HCT116 (cell line): Measurements from ENCODE around the gene TMEM117. TPM values are rescaled to one million over a fixed set of nuclear protein-coding genes. Genes with fewer than 3 reads are reported as not detected.

Experiments used
- ATAC-seq: fragments of 200-7000 bp; cut with Tn5 transposase; 2 replicates; pipeline ENCODE4 v1.9.1; 2020; ENCODE audit warnings: mild to moderate bottlenecking, moderate library complexity
- BruUV-seq: library from RNA; stranded (reverse); fragments of 400-500 nt; replicated peaks from 2 replicates; lab custom pipeline; 2021; lab: Mats Ljungman, UMichigan
- CTCF ChIA-PET: fragments of 300-600 bp; sonication (Branson Sonifier 250); formaldehyde crosslinking; loops from one replicate; lab custom pipeline; 2021; ENCODE audit warnings: antibody characterized with exemption; lab: Charles Lee
- POLR2A ChIA-PET: fragments of 300-600, 350-600 bp; sonication (Branson Sonifier 250); formaldehyde crosslinking; loops from one replicate; lab custom pipeline; 2021; ENCODE audit warnings: antibody characterized with exemption; lab: Charles Lee
- RAD21 ChIA-PET, 2 experiments: fragments of 300-600 bp; sonication (Branson Sonifier 250); formaldehyde crosslinking; loops; one replicate each; lab custom pipeline; 2023; ENCODE audit warnings: low total read pairs in 2 of 2; ENCODE audit not compliant: uncharacterized antibody in 2 of 2, unreplicated experiment in 2 of 2, low non-redundant PET in 1 of 2; lab: Charles Lee
- DNase-seq: peaks from one replicate; pipeline ENCODE4 v3.0.0-alpha.2; 2010; ENCODE audit warnings: low read depth, low spot score
- H2AFZ ChIP-seq: fragments of 200-600 bp; shearing (Covaris generic), sonication (generic); 2 replicates; pipeline ENCODE4 v1.6.1; 2017; ENCODE audit warnings: low read depth, mixed run types, mixed read lengths, antibody characterized with exemption, low read length; ENCODE audit not compliant: poor library complexity, severe bottlenecking
- H3K27ac ChIP-seq: 2 replicates; pipeline ENCODE4 v1.5.1; 2012; ENCODE audit warnings: low read depth, low read length
- H3K27me3 ChIP-seq: fragments of 200-600 bp; sonication (generic); 2 replicates; pipeline ENCODE4 v1.6.1; 2016; ENCODE audit warnings: mixed run types, low read length, mixed read lengths; ENCODE audit not compliant: insufficient read depth
- H3K36me3 ChIP-seq, 2 experiments: fragments of 200-500 bp in 1 of 2; fragments of 200-600 bp in 1 of 2; sonication (Bioruptor generic) in 1 of 2; sonication (generic) in 1 of 2; 2 replicates each; pipeline versions ENCODE4 v1.5.1 to v1.6.1; 2014 to 2016; ENCODE audit warnings: low read length in 2 of 2, inconsistent platforms in 1 of 2, mixed read lengths in 1 of 2, mixed run types in 1 of 2; ENCODE audit not compliant: insufficient read depth in 2 of 2, control insufficient read depth in 1 of 2
- H3K4me1 ChIP-seq, 2 experiments: fragments of 200-600 bp in 1 of 2; sonication (generic) in 1 of 2; 2 replicates each; pipeline versions ENCODE4 v1.5.1 to v1.6.1; 2012 to 2017; ENCODE audit warnings: low read length in 2 of 2, inconsistent platforms in 1 of 2, mild to moderate bottlenecking in 1 of 2, mixed read lengths in 1 of 2, mixed run types in 1 of 2, moderate library complexity in 1 of 2; ENCODE audit not compliant: insufficient read depth in 2 of 2, control insufficient read depth in 1 of 2
- H3K4me2 ChIP-seq: fragments of 200-600 bp; sonication (generic); 2 replicates; pipeline ENCODE4 v1.6.1; 2017; ENCODE audit warnings: mixed run types, low read length, mixed read lengths
- H3K4me3 ChIP-seq, 2 experiments: fragments of 200-600 bp in 1 of 2; sonication (generic) in 1 of 2; replicated peaks in 1 of 2; 2 replicates each; pipeline ENCODE4 v1.5.1; 2011 to 2016; ENCODE audit warnings: low read length in 2 of 2, control low read depth in 1 of 2, low read depth in 1 of 2, mild to moderate bottlenecking in 1 of 2, mixed read lengths in 1 of 2, mixed run types in 1 of 2
- H3K79me2 ChIP-seq: fragments of 200-600 bp; sonication (generic); 2 replicates; pipeline ENCODE4 v1.6.1; 2017; ENCODE audit warnings: mild to moderate bottlenecking, mixed run types, low read length, moderate library complexity, mixed read lengths; ENCODE audit not compliant: insufficient read depth
- H3K9ac ChIP-seq: fragments of 200-600 bp; sonication (generic); 2 replicates; pipeline ENCODE4 v1.6.1; 2016; ENCODE audit warnings: low read length, mixed read lengths
- H3K9me2 ChIP-seq: fragments of 200-600 bp; sonication (generic), shearing (Covaris generic); 2 replicates; pipeline ENCODE4 v1.6.1; 2017; ENCODE audit warnings: mixed run types, mild to moderate bottlenecking, moderate library complexity; ENCODE audit not compliant: insufficient read depth
- H3K9me3 ChIP-seq, 2 experiments: fragments of 200-500 bp in 1 of 2; fragments of 200-600 bp in 1 of 2; sonication (Bioruptor generic) in 1 of 2; sonication (generic) in 1 of 2; 2 replicates each; pipeline ENCODE4 v1.6.1; 2014 to 2017; ENCODE audit warnings: low read length in 2 of 2, mixed read lengths in 2 of 2, inconsistent platforms in 1 of 2, low read depth in 1 of 2, mild to moderate bottlenecking in 1 of 2, mixed run types in 1 of 2, moderate library complexity in 1 of 2; ENCODE audit not compliant: control insufficient read depth in 1 of 2, insufficient read depth in 1 of 2
- H4K20me1 ChIP-seq: fragments of 200-600 bp; sonication (generic), shearing (Covaris generic); 2 replicates; pipeline ENCODE4 v1.6.1; 2017; ENCODE audit warnings: mixed run types, mild to moderate bottlenecking, moderate library complexity; ENCODE audit not compliant: insufficient read depth
- CEBPB ChIP-seq: IDR thresholded peaks from 2 replicates; pipeline ENCODE4 v1.6.1; 2012; ENCODE audit warnings: low read depth
- EGR1 ChIP-seq: IDR thresholded peaks from 2 replicates; pipeline ENCODE4 v1.6.1; 2012; ENCODE audit warnings: low read depth
- JUND ChIP-seq: IDR thresholded peaks from 2 replicates; pipeline ENCODE4 v1.6.1; 2012
- POLR2A ChIP-seq: IDR thresholded peaks from 2 replicates; pipeline ENCODE4 v1.7.0; 2011; ENCODE audit warnings: borderline replicate concordance; ENCODE audit not compliant: insufficient read depth, insufficient read length; ENCODE audit errors: extremely low read depth
- POLR2AphosphoS5 ChIP-seq: IDR thresholded peaks from 2 replicates; pipeline ENCODE4 v1.6.1; 2011; ENCODE audit warnings: mild to moderate bottlenecking, low read depth, low read length, moderate library complexity
- RAD21 ChIP-seq: IDR thresholded peaks from 2 replicates; pipeline ENCODE4 v1.6.1; 2012; ENCODE audit warnings: low read depth, mild to moderate bottlenecking
- SIN3A ChIP-seq: IDR thresholded peaks from 2 replicates; pipeline ENCODE4 v1.6.1; 2012; ENCODE audit warnings: low read depth
- SP1 ChIP-seq: IDR thresholded peaks from 2 replicates; pipeline ENCODE4 v1.6.1; 2012; ENCODE audit warnings: low read depth
- SRF ChIP-seq: IDR thresholded peaks from 2 replicates; pipeline ENCODE4 v1.6.1; 2012; ENCODE audit warnings: low read depth
- TCF7L2 ChIP-seq: IDR thresholded peaks from 2 replicates; pipeline ENCODE4 v1.7.0; 2011; ENCODE audit warnings: borderline replicate concordance, inconsistent platforms; ENCODE audit not compliant: insufficient read depth, insufficient read length; ENCODE audit errors: extremely low read depth
- intact Hi-C: fragments of 100-400 bp; cut with micrococcal nuclease; formaldehyde crosslinking; loops from 2 replicates; pipeline ENCODE4 v1.10.0; 2022
- total RNA-seq: library from RNA; stranded (reverse); gene quantifications from one replicate; pipeline ENCODE4 v1.2.1, GENCODE V29; 2021; ENCODE audit not compliant: unreplicated experiment
- TF ChIP-seq, protein P1 (sequence below): IDR thresholded peaks from 2 replicates; pipeline ENCODE4 v1.6.1; 2012
- TF ChIP-seq, protein P2 (sequence below): IDR thresholded peaks from 2 replicates; pipeline ENCODE4 v1.6.1; 2011; ENCODE audit warnings: mild to moderate bottlenecking, low read length, moderate library complexity; ENCODE audit not compliant: insufficient replicate concordance; ENCODE audit errors: extremely low read depth

Gene TMEM117
- total RNA-seq, 1 experiment from 2014 or later: 3.6 TPM

DNA sequence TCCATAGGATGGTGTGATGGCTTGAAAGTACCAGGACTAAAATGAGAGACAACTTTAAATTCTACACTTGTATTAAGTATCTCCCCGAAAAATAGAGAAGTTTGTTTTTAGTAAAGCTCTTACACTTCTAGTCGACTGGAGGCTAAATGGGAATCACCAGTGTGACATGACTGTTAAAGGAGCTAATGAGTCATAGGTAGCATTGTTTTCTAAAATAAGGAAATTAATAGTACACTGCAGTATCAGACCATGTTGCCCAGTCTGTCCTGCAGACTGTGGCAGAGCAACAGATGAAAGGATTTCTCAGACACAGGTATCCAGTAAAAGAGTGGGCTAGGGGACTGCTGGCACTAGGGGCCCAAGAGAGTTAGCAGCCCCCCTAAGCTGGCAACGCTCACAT is 140.1 kb downstream of the TMEM117 start:
- DNase-seq: no peak
- no peak for ATAC-seq
- Histone ChIP-seq H3K9me3 (no peaks in the 10 kb centered on the region), H3K79me2 (no peaks in the 10 kb centered on the region), H3K4me2 (no peak overlapping the region), H3K4me3 (no peak overlapping the region), H2AFZ (no peak overlapping the region), H3K9ac (no peak overlapping the region), H3K27ac (no peak overlapping the region), H3K27me3 (no peaks in the 10 kb centered on the region), H3K9me2 (no peaks in the 10 kb centered on the region), H3K36me3 (no peaks in the 10 kb centered on the region), H3K4me1 (peaks cover 0 to 6% of the 10 kb centered on the region in 2 experiments; a peak in 1 of 4 replicates), H4K20me1 (no peaks in the 10 kb centered on the region)
- ChIA-PET POLR2A (interaction anchor here (0.6 kb wide), 1 partner anchor 16 kb away, joined by 3 read pairs; no protein-coding TSS in a partner anchor), RAD21 (no interaction called here), CTCF (interaction anchor here (1.2 to 1.3 kb wide), 2 partner anchors 24 to 972 kb away, joined by 3 read pairs; no protein-coding TSS in a partner anchor)
- intact Hi-C loops: no loop called here
- TF ChIP-seq SP1: no peak
- TF ChIP-seq JUND: no peak
- TF ChIP-seq SIN3A: no peak
- no peak for TF ChIP-seq TCF7L2
- TF ChIP-seq POLR2A: no peak
- TF ChIP-seq EGR1: no peak
- TF ChIP-seq RAD21: no peak
- TF ChIP-seq SRF: no peak
- TF ChIP-seq, protein P1, sequence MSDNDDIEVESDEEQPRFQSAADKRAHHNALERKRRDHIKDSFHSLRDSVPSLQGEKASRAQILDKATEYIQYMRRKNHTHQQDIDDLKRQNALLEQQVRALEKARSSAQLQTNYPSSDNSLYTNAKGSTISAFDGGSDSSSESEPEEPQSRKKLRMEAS: no peak
- TF ChIP-seq POLR2AphosphoS5: no peak
- TF ChIP-seq CEBPB: no peak
- TF ChIP-seq, protein P2, sequence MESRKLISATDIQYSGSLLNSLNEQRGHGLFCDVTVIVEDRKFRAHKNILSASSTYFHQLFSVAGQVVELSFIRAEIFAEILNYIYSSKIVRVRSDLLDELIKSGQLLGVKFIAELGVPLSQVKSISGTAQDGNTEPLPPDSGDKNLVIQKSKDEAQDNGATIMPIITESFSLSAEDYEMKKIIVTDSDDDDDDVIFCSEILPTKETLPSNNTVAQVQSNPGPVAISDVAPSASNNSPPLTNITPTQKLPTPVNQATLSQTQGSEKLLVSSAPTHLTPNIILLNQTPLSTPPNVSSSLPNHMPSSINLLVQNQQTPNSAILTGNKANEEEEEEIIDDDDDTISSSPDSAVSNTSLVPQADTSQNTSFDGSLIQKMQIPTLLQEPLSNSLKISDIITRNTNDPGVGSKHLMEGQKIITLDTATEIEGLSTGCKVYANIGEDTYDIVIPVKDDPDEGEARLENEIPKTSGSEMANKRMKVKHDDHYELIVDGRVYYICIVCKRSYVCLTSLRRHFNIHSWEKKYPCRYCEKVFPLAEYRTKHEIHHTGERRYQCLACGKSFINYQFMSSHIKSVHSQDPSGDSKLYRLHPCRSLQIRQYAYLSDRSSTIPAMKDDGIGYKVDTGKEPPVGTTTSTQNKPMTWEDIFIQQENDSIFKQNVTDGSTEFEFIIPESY: no peak
- no TSS peak for BruUV-seq
